Mammary epithelial cell (primary cell): ENCODE data around the gene CLEC16A.

Source experiments
- CTCF ChIP-seq, 2 donors: IDR thresholded peaks in 1 of 2; conservative IDR thresholded peaks in 1 of 2; 2 replicates each; pipeline ENCODE4 v1.5.1; 2011 to 2012; ENCODE audit warnings: inconsistent platforms in 2 of 2, low read length in 2 of 2, mild to moderate bottlenecking in 2 of 2, control low read depth in 1 of 2, low read depth in 1 of 2; ENCODE audit not compliant: insufficient read depth in 1 of 2; ENCODE audit errors: extremely low read depth in 1 of 2
- EZH2 ChIP-seq: IDR thresholded peaks from 2 replicates; pipeline ENCODE4 v1.6.1; 2012; ENCODE audit warnings: low read length, inconsistent platforms, borderline replicate concordance

- TF ChIP-seq CTCF (conservative IDR thresholded peaks at IDR 0.05 in 1 of 2, IDR thresholded peaks at IDR 0.05 in 1 of 2; ENCODE audit: extremely low read depth in 1 of 2, insufficient read depth in 1 of 2, low read depth in 1 of 2, low read length in 2 of 2) (peak; percentile 98 to 99), EZH2 (no peak)
Observed at GRCh38 chr16:10918294-10919002, 25.9 kb upstream of the CLEC16A start.
